ENCODE data around the gene OSBPL8. TPM values are rescaled to one million over a fixed set of nuclear protein-coding genes. Genes with fewer than 3 reads are reported as not detected.

Gene OSBPL8
- total and polyA plus RNA-seq, 7 donors = 7.6 to 64.3 (median 44.8) TPM

DNA sequence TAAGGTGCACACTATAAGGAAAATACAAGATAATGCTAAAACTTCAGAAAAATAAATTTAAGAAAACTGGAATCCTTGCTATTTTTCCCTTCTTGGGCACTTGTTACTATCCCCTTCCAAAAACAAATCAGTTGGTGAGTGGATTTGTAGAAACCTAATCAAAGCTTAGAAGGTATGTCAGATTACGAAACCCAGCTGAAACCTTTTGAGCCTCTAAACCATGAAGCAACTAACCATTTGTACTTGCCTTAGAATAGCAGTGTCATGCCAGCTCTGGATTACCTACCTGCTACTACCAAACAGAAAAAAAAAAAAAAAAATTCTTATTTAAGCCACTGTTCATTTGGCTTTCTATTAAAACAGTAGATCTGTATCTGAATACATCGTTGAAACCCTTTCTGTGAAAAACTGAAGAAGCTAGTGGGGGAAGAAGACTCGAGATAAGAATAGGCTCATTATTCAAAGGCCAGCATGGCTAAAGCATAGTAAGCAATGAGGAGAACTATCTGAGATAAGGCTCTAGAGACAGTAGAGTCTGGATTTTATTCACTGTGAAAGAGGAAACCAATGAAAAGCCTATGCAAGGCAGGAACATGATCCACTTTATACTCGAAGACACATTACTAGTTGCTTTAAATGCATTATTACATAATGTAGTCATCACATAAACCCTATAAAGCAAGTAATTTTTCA, 30.2 kb downstream of the OSBPL8 start:
- Histone ChIP-seq H3K27me3 (no peaks in the 10 kb centered on the region), H3K4me1 (peaks cover 0 to 5% (median 2%) of the 10 kb centered on the region in 4 donors), H3K9me3 (no peaks in the 10 kb centered on the region), H3K4me3 (no peak overlapping the region), H3K36me3 (no peaks in the 10 kb centered on the region), H3K27ac (no peak overlapping the region)
- TF ChIP-seq POLR2A (IDR thresholded peaks at IDR 0.05) (no peak), CTCF (IDR thresholded peaks at IDR 0.05) (no peak), POLR2AphosphoS5 (IDR thresholded peaks at IDR 0.05) (no peak), EP300 (IDR thresholded peaks at IDR 0.05) (no peak)
- 58 to 84% methylated on average over 4 of the region's 4 CpGs for WGBS, 2 donors
- DNase-seq = no peak
- intact Hi-C loops (cut with DNase I) = no loop called here

- TF ChIP-seq EP300 (IDR thresholded peaks at IDR 0.05) = no peak
- no peak for TF ChIP-seq POLR2AphosphoS5 (IDR thresholded peaks at IDR 0.05)
- no peak for TF ChIP-seq CTCF (IDR thresholded peaks at IDR 0.05)
- TF ChIP-seq POLR2A (IDR thresholded peaks at IDR 0.05) = no peak
- intact Hi-C loops (cut with DNase I) = no loop called here
- H3K36me3 ChIP-seq = no peaks in the 10 kb centered on the region
- H3K27me3 ChIP-seq = no peaks in the 10 kb centered on the region
- H3K4me3 ChIP-seq = no peak overlapping the region
- DNase-seq = no peak
- no peaks in the 10 kb centered on the region for H3K4me1 ChIP-seq
- H3K27ac ChIP-seq = no peak overlapping the region
- H3K9me3 ChIP-seq = no peaks in the 10 kb centered on the region
Observed at GRCh38 chr12:76523408-76523807, 36.2 kb downstream of the OSBPL8 start.

GRCh38 chr12:76520348-76520747, 39.2 kb downstream of the OSBPL8 start:
- intact Hi-C loops (cut with DNase I) = no loop called here
- no peak for DNase-seq
- Histone ChIP-seq H3K4me3 (no peak overlapping the region), H3K4me1 (no peaks in the 10 kb centered on the region), H3K36me3 (no peaks in the 10 kb centered on the region), H3K9me3 (no peaks in the 10 kb centered on the region), H3K27ac (no peak overlapping the region), H3K27me3 (no peaks in the 10 kb centered on the region)
- TF ChIP-seq POLR2A (IDR thresholded peaks at IDR 0.05) = no peak
- TF ChIP-seq EP300 (IDR thresholded peaks at IDR 0.05) = no peak
- no peak for TF ChIP-seq CTCF (IDR thresholded peaks at IDR 0.05)
- TF ChIP-seq POLR2AphosphoS5 (IDR thresholded peaks at IDR 0.05) = no peak

- no peaks in the 10 kb centered on the region for H3K27me3 ChIP-seq
- TF ChIP-seq EP300 (IDR thresholded peaks at IDR 0.05) (no peak), POLR2A (IDR thresholded peaks at IDR 0.05) (no peak), POLR2AphosphoS5 (IDR thresholded peaks at IDR 0.05) (no peak), CTCF (IDR thresholded peaks at IDR 0.05) (no peak)
- no peaks in the 10 kb centered on the region for H3K9me3 ChIP-seq
- WGBS, 2 donors = 79 to 92% methylated on average over 5 of the region's 5 CpGs
- no peaks in the 10 kb centered on the region for H3K4me1 ChIP-seq
- H3K36me3 ChIP-seq = no peaks in the 10 kb centered on the region
- H3K4me3 ChIP-seq = no peak overlapping the region
- intact Hi-C loops (cut with DNase I) = no loop called here
- DNase-seq = no peak
- no peak overlapping the region for H3K27ac ChIP-seq
Observed at GRCh38 chr12:76519538-76519937, 40.0 kb downstream of the OSBPL8 start.

DNA sequence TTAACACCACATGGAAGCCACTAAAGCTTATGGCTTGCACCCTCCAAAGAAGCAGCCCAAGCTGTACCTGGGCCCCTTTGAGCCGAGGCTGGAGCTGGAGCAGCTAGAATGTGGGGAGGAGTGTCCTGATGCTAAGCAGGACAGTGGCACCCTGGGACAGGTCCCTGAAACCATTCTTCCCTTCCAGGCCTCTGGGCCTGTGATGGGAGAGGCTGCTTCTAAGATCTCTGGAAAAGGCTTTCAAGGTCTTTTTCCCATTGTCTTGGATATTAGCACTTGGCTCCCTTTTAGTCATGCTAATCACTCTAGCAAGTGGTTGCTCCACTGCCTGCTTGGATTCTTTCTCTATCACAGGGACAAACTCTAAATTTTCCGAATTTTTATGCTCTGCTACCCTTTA, 40.9 kb downstream of the OSBPL8 start:
- intact Hi-C loops (cut with DNase I) = no loop called here
- H3K27ac ChIP-seq = no peak overlapping the region

More for the DNA sequence above, 40.9 kb downstream of the OSBPL8 start:
- Histone ChIP-seq H3K4me1 (no peaks in the 10 kb centered on the region), H3K27me3 (no peaks in the 10 kb centered on the region), H3K4me3 (no peak overlapping the region), H3K36me3 (no peaks in the 10 kb centered on the region), H3K9me3 (no peaks in the 10 kb centered on the region)
- no peak for TF ChIP-seq EP300 (IDR thresholded peaks at IDR 0.05)
- no peak for TF ChIP-seq CTCF (IDR thresholded peaks at IDR 0.05)
- no peak for TF ChIP-seq POLR2A (IDR thresholded peaks at IDR 0.05)
- TF ChIP-seq POLR2AphosphoS5 (IDR thresholded peaks at IDR 0.05) = no peak
- DNase-seq = no peak
- WGBS, 2 donors = 96 to 99% methylated on average over 2 of the region's 2 CpGs

Measured in sigmoid colon (tissue), 7 donors.